A549 (cell line): ENCODE data around the gene DENND5A.

Source experiments
- CEBPB ChIP-seq, 2 experiments: fragments of >200 bp in 1 of 2; sonication (Bioruptor Twin) in 1 of 2; formaldehyde crosslinking in 1 of 2; IDR thresholded peaks; 2 replicates each; pipeline ENCODE4 v1.6.1; 2012 to 2016
- CTCF ChIP-seq: fragments of >200 bp; sonication (Bioruptor Twin); formaldehyde crosslinking; IDR thresholded peaks from 3 replicates; pipeline ENCODE4 v1.5.1; 2016
- ELK1 ChIP-seq: fragments of 150-350 bp; IDR thresholded peaks from 2 replicates; pipeline ENCODE4 v1.6.1; 2014; ENCODE audit warnings: low read depth, mild to moderate bottlenecking, low read length
- EP300 ChIP-seq, 2 experiments: fragments of >200 bp; sonication (Bioruptor Twin); formaldehyde crosslinking; IDR thresholded peaks; 2 replicates in 1 of 2; 3 replicates in 1 of 2; pipeline ENCODE4 v1.6.1; 2016 to 2017
- MYC ChIP-seq: IDR thresholded peaks from 2 replicates; pipeline ENCODE4 v1.6.1; 2012; ENCODE audit warnings: mild to moderate bottlenecking, inconsistent platforms, low read length, improper control_type of control experiment, borderline replicate concordance
- PBX3 ChIP-seq: IDR thresholded peaks from 2 replicates; pipeline ENCODE4 v1.6.1; 2012
- PHF8 ChIP-seq: fragments of 200-600 bp; sonication (generic); IDR thresholded peaks from 2 replicates; pipeline ENCODE4 v1.6.1; 2016; ENCODE audit warnings: low read depth, mild to moderate bottlenecking, antibody characterized with exemption, moderate library complexity, borderline replicate concordance
- SMC3 ChIP-seq: fragments of >200 bp; sonication (Bioruptor Twin); formaldehyde crosslinking; IDR thresholded peaks from 3 replicates; pipeline ENCODE4 v1.6.1; 2018; ENCODE audit warnings: inconsistent platforms
- USF2 ChIP-seq: fragments of 450-650 bp; IDR thresholded peaks from 2 replicates; pipeline ENCODE4 v1.6.1; 2014; ENCODE audit warnings: antibody characterized with exemption

- TF ChIP-seq MYC (no peak), CTCF (no peak), EP300 (IDR thresholded peaks at IDR 0.05) (no peak), CEBPB (IDR thresholded peaks at IDR 0.05) (no peak), USF2 (no peak), PBX3 (no peak), PHF8 (no peak), SMC3 (no peak), ELK1 (no peak)
Measured at GRCh38 chr11:9184516-9184915, 80.6 kb downstream of the DENND5A start.
